Liver (tissue), 9 donors: ENCODE data around the gene THBS2. TPM values are rescaled to one million over a fixed set of nuclear protein-coding genes. Genes with fewer than 3 reads are reported as not detected.
A peak's percentile ranks its signal among the peaks of the same experiment; 100 is the strongest.

Experiments used
- DNase-seq: peaks from one replicate; pipeline ENCODE4 v3.0.0-alpha.2; 2017; ENCODE audit warnings: low spot score
- H3K27ac ChIP-seq, 2 donors: one replicate each; pipeline ENCODE4 v1.7.0; 2013; ENCODE audit warnings: inconsistent platforms in 2 of 2, low read length in 2 of 2, control low read depth in 1 of 2, low read depth in 1 of 2, mild to moderate bottlenecking in 1 of 2
- H3K27me3 ChIP-seq, 4 donors: one replicate each; pipeline versions ENCODE4 v1.6.1 to v1.7.0; 2013; ENCODE audit warnings: low read length in 3 of 4, inconsistent platforms in 1 of 4, mild to moderate bottlenecking in 1 of 4, moderate library complexity in 1 of 4; ENCODE audit not compliant: control insufficient read depth in 4 of 4, insufficient read depth in 4 of 4
- H3K36me3 ChIP-seq, 4 donors: one replicate each; pipeline versions ENCODE4 v1.6.1 to v1.7.0; 2013; ENCODE audit warnings: low read length in 3 of 4, mild to moderate bottlenecking in 3 of 4, low read depth in 1 of 4, moderate library complexity in 1 of 4; ENCODE audit not compliant: control insufficient read depth in 4 of 4, insufficient read depth in 3 of 4
- H3K4me1 ChIP-seq, 4 donors: one replicate each; pipeline versions ENCODE4 v1.6.1 to v1.7.0; 2013; ENCODE audit warnings: low read length in 3 of 4, mild to moderate bottlenecking in 3 of 4, moderate library complexity in 1 of 4; ENCODE audit not compliant: control insufficient read depth in 4 of 4, insufficient read depth in 4 of 4
- H3K4me3 ChIP-seq, 3 donors: one replicate each; pipeline versions ENCODE4 v1.6.1 to v1.7.0; 2013; ENCODE audit warnings: low read length in 3 of 3, control low read depth in 1 of 3, low read depth in 1 of 3, mild to moderate bottlenecking in 1 of 3
- H3K9ac ChIP-seq, 2 donors: one replicate each; pipeline ENCODE4 v1.7.0; 2013; ENCODE audit warnings: low read length in 2 of 2, mild to moderate bottlenecking in 2 of 2, moderate library complexity in 2 of 2, control low read depth in 1 of 2, low read depth in 1 of 2
- H3K9me3 ChIP-seq, 4 donors: one replicate each; pipeline versions ENCODE4 v1.6.1 to v1.7.0; 2013; ENCODE audit warnings: low read length in 3 of 4; ENCODE audit not compliant: control insufficient read depth in 4 of 4
- FOXA1 ChIP-seq: IDR thresholded peaks from 2 replicates; pipeline ENCODE4 v1.6.1; 2016; ENCODE audit warnings: antibody characterized with exemption
- FOXA2 ChIP-seq: IDR thresholded peaks from 2 replicates; pipeline ENCODE4 v1.6.1; 2016; ENCODE audit warnings: antibody characterized with exemption
- GABPA ChIP-seq, 2 donors: IDR thresholded peaks in 1 of 2; conservative IDR thresholded peaks in 1 of 2; 2 replicates each; pipeline ENCODE4 v1.6.1; 2016; ENCODE audit warnings: antibody characterized with exemption in 2 of 2, mild to moderate bottlenecking in 1 of 2, moderate library complexity in 1 of 2
- HNF4A ChIP-seq, 2 donors: conservative IDR thresholded peaks; 2 replicates each; pipeline ENCODE4 v1.6.1; 2016; ENCODE audit warnings: antibody characterized with exemption in 2 of 2, mild to moderate bottlenecking in 2 of 2
- HNF4G ChIP-seq: IDR thresholded peaks from 2 replicates; pipeline ENCODE4 v1.6.1; 2016; ENCODE audit warnings: antibody characterized with exemption
- JUND ChIP-seq, 2 donors: IDR thresholded peaks; 2 replicates each; pipeline ENCODE4 v1.6.1; 2016; ENCODE audit warnings: antibody characterized with exemption in 2 of 2
- NR2F2 ChIP-seq: IDR thresholded peaks from 2 replicates; pipeline ENCODE4 v1.6.1; 2016; ENCODE audit warnings: antibody characterized with exemption
- RAD21 ChIP-seq, 2 donors: IDR thresholded peaks; 2 replicates each; pipeline ENCODE4 v1.6.1; 2016; ENCODE audit warnings: antibody characterized with exemption in 2 of 2, mild to moderate bottlenecking in 2 of 2
- RXRA ChIP-seq, 2 donors: IDR thresholded peaks; 2 replicates each; pipeline ENCODE4 v1.6.1; 2017 to 2018; ENCODE audit warnings: antibody characterized with exemption in 2 of 2, mild to moderate bottlenecking in 1 of 2
- SP1 ChIP-seq: IDR thresholded peaks from 2 replicates; pipeline ENCODE4 v1.6.1; 2018; ENCODE audit warnings: antibody characterized with exemption, mild to moderate bottlenecking
- TAF1 ChIP-seq: conservative IDR thresholded peaks from 2 replicates; pipeline ENCODE4 v1.6.1; 2016; ENCODE audit warnings: antibody characterized with exemption, mild to moderate bottlenecking
- WGBS: extraction: QIAGEN DNeasy Blood & Tissue Kit; methylation state at CpG from one replicate; pipeline ENCODE4 v1.1.7; 2013; 5-methylcytosine and 5-hydroxymethylcytosine counted together
- polyA plus RNA-seq, 2 donors: library from polyadenylated mRNA; stranded (reverse) in 1 of 2; unstranded in 1 of 2; fragments of 200-250 nt in 1 of 2; fragments of >200 nt in 1 of 2; fragmentation: Nextera tagmentation in 1 of 2; extraction: Ambion mirVana in 1 of 2; gene quantifications; one replicate each; pipeline versions ENCODE4 v1.2.1 to v1.2.3, GENCODE V29; 2013 to 2015
- total RNA-seq, 2 donors: library from RNA; depleted of rRNA; stranded (reverse); fragments of >200 nt; gene quantifications; one replicate each; pipeline ENCODE4 v1.2.3, GENCODE V29; 2014
- TF ChIP-seq, protein P1 (sequence below): IDR thresholded peaks from 2 replicates; pipeline ENCODE4 v1.6.1; 2016; ENCODE audit warnings: antibody characterized with exemption, mild to moderate bottlenecking
- TF ChIP-seq, protein P2 (sequence below): IDR thresholded peaks from 2 replicates; pipeline ENCODE4 v1.6.1; 2016; ENCODE audit warnings: antibody characterized with exemption
- TF ChIP-seq, protein P3 (sequence below): IDR thresholded peaks from 2 replicates; pipeline ENCODE4 v1.6.1; 2016; ENCODE audit warnings: antibody characterized with exemption
- TF ChIP-seq, protein P4 (sequence below): IDR thresholded peaks from 2 replicates; pipeline ENCODE4 v1.6.1; 2016; ENCODE audit warnings: antibody characterized with exemption
- donor health status: healthy.
- donor health status: healthy.
- donor health status: healthy.
- donor health status: healthy.
- donor health status: healthy.

The THBS2 gene
- total RNA-seq (1 to 10 TPM; 4.9 to 7.5 TPM), polyA plus RNA-seq (1 to 10 TPM in 1 of 2 donors, under 1 TPM in 1; 0.35 to 7.6 TPM)

DNA sequence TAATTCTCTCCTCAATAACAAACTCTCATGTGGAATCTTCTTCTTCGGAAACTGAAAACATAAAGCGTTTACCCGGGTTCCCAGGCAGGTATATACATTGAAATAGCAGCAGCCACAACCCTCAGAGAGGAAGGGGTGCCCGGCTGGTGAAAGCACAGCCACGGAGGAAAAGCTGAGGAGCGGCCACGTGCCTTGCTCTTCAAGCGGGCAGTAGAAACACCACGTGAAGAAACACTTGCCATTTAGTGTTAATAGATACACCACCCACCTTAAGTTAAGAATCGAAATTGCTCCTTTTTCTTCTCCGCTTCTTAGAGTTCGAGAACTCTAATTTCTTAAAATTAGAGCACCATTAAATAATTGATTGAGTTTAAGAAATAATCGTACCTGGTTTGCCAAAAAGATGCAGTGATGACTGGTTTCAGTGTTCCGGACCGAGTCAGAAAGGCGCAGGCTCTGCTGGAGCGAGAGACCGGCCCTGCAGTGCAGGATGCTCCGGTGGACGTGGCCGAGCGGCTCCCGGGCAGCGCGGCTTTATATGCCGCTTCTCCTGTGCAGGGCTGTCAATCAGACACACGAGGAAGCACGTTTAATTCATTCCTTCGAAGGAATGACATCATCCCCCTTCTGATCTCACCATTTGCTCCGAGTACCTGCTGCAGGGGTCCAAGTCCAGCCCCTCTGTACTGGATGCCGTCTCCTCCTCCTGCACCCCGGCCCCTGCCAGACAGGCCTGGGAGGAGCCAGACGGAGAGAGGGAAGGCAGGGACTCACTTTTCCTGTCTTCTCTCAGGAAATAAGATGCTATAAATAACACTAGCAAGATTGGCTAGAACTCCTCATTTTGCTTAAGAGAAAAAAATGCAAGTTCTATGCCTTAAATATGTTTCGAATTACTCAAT is at the start of gene THBS2:
TSS of gene THBS2 (minus strand) at position 510 of the 902 bp plus-strand sequence. CDS start 3,062 bp downstream, outside the sequence.
- Histone ChIP-seq H3K4me1 (peaks cover 0 to 7% (median 0%) of the 10 kb centered on the region in 4 donors), H3K4me3 (peak within 1 kb of the TSS in 1 of 3 donors; percentile 20), H3K36me3 (no peaks in the 10 kb centered on the region), H3K9me3 (peaks cover 0 to 4% (median 0%) of the 10 kb centered on the region in 4 donors), H3K9ac (no peak within 1 kb of the TSS), H3K27ac (peak within 1 kb of the TSS in 1 of 2 donors; percentile 43), H3K27me3 (peaks cover 0 to 30% (median 4%) of the 10 kb centered on the region in 4 donors)
- DNase-seq = no peak
- TF ChIP-seq RXRA (IDR thresholded peaks at IDR 0.05) (no peak), GABPA (IDR thresholded peaks at IDR 0.05 in 1 of 2, conservative IDR thresholded peaks at IDR 0.05 in 1 of 2) (no peak), TAF1 (no peak), RAD21 (IDR thresholded peaks at IDR 0.05) (no peak), JUND (IDR thresholded peaks at IDR 0.05) (no peak), HNF4A (conservative IDR thresholded peaks at IDR 0.05) (no peak), SP1 (no peak), FOXA2 (no peak), FOXA1 (no peak), HNF4G (no peak), NR2F2 (no peak)
- TF ChIP-seq, protein P1, sequence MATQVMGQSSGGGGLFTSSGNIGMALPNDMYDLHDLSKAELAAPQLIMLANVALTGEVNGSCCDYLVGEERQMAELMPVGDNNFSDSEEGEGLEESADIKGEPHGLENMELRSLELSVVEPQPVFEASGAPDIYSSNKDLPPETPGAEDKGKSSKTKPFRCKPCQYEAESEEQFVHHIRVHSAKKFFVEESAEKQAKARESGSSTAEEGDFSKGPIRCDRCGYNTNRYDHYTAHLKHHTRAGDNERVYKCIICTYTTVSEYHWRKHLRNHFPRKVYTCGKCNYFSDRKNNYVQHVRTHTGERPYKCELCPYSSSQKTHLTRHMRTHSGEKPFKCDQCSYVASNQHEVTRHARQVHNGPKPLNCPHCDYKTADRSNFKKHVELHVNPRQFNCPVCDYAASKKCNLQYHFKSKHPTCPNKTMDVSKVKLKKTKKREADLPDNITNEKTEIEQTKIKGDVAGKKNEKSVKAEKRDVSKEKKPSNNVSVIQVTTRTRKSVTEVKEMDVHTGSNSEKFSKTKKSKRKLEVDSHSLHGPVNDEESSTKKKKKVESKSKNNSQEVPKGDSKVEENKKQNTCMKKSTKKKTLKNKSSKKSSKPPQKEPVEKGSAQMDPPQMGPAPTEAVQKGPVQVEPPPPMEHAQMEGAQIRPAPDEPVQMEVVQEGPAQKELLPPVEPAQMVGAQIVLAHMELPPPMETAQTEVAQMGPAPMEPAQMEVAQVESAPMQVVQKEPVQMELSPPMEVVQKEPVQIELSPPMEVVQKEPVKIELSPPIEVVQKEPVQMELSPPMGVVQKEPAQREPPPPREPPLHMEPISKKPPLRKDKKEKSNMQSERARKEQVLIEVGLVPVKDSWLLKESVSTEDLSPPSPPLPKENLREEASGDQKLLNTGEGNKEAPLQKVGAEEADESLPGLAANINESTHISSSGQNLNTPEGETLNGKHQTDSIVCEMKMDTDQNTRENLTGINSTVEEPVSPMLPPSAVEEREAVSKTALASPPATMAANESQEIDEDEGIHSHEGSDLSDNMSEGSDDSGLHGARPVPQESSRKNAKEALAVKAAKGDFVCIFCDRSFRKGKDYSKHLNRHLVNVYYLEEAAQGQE = no peak
- TF ChIP-seq, protein P2, sequence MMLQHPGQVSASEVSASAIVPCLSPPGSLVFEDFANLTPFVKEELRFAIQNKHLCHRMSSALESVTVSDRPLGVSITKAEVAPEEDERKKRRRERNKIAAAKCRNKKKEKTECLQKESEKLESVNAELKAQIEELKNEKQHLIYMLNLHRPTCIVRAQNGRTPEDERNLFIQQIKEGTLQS = no peak
- TF ChIP-seq, protein P3, sequence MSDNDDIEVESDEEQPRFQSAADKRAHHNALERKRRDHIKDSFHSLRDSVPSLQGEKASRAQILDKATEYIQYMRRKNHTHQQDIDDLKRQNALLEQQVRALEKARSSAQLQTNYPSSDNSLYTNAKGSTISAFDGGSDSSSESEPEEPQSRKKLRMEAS = no peak
- TF ChIP-seq, protein P4, sequence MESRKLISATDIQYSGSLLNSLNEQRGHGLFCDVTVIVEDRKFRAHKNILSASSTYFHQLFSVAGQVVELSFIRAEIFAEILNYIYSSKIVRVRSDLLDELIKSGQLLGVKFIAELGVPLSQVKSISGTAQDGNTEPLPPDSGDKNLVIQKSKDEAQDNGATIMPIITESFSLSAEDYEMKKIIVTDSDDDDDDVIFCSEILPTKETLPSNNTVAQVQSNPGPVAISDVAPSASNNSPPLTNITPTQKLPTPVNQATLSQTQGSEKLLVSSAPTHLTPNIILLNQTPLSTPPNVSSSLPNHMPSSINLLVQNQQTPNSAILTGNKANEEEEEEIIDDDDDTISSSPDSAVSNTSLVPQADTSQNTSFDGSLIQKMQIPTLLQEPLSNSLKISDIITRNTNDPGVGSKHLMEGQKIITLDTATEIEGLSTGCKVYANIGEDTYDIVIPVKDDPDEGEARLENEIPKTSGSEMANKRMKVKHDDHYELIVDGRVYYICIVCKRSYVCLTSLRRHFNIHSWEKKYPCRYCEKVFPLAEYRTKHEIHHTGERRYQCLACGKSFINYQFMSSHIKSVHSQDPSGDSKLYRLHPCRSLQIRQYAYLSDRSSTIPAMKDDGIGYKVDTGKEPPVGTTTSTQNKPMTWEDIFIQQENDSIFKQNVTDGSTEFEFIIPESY = no peak
- WGBS = 9% methylated on average over 34 of the region's 34 CpGs

DNA sequence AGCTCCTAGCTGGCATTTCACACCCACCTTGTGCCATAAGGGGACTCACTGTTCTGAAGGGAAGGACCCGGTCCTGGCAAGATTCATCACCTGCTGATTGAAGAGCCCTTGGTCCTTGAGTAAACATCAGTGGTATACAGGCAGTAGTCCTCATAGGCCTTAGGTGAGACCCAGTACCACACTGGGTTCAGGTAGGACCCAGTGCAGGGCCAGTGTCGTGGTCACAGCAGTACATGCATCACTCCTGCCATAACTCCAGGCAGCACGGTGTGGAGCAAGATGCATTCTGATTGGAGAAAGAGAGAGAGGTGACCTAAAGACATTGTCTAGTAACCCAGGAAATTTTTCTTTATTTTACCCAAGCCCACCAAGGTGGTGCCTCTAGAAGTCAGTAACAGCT is 49.1 kb upstream of the THBS2 start:
- Histone ChIP-seq H3K4me1 (no peaks in the 10 kb centered on the region), H3K9me3 (peaks cover 0 to 5% (median under 1%) of the 10 kb centered on the region in 4 donors), H3K4me3 (no peak overlapping the region), H3K36me3 (no peaks in the 10 kb centered on the region), H3K27me3 (no peaks in the 10 kb centered on the region), H3K27ac (no peak overlapping the region), H3K9ac (no peak overlapping the region)
- DNase-seq = no peak
- 59% methylated on average over 3 of the region's 3 CpGs for WGBS
- no peak for TF ChIP-seq RAD21 (IDR thresholded peaks at IDR 0.05)
